ENCODE data around the gene CRCP. TPM values are rescaled to one million over a fixed set of nuclear protein-coding genes. Genes with fewer than 3 reads are reported as not detected.
"Not testable (repeated sequence)": the region's sequence is repeated elsewhere in the genome, so short reads cannot be mapped to it uniquely, and the experiment has no call there.

CRCP gene
- total RNA-seq, 1 donor from 2014 or later, result 21.4 TPM

- DNase-seq (ENCODE audit: low read depth in 2 of 2), result no peak
Observed at GRCh38 chr7:66105263-66105748, 9.3 kb upstream of the CRCP start.

- DNase-seq (ENCODE audit: low read depth in 2 of 2), result not testable (repeated sequence)
Observed at GRCh38 chr7:66108410-66108809, 6.2 kb upstream of the CRCP start.

- DNase-seq (ENCODE audit: low read depth in 2 of 2), result peak in 1 of 2 donors; percentile 39
Observed at GRCh38 chr7:66110856-66111255, 3.8 kb upstream of the CRCP start.

- not testable (repeated sequence) for DNase-seq (ENCODE audit: low read depth in 2 of 2)
Observed at GRCh38 chr7:66116680-66117420, 2.2 kb downstream of the CRCP start.

- peak; percentile 12 to 20 for DNase-seq (ENCODE audit: low read depth in 2 of 2)
Observed at GRCh38 chr7:66118603-66119002, 4.0 kb downstream of the CRCP start.

GRCh38 chr7:66119245-66119850 lies 4.7 kb downstream of the CRCP start:
- DNase-seq (ENCODE audit: low read depth in 2 of 2), result no peak

GRCh38 chr7:66123175-66123528 lies 8.5 kb downstream of the CRCP start:
- DNase-seq (ENCODE audit: low read depth in 2 of 2), result no peak

GRCh38 chr7:66124569-66124861 lies 9.9 kb downstream of the CRCP start:
- DNase-seq (ENCODE audit: low read depth in 2 of 2), result not testable (repeated sequence)

GRCh38 chr7:66125052-66125694 lies 10.5 kb downstream of the CRCP start:
- no peak for DNase-seq (ENCODE audit: low read depth in 2 of 2)

- DNase-seq (ENCODE audit: low read depth in 2 of 2), result not testable (repeated sequence)
Observed at GRCh38 chr7:66125781-66126352, 11.2 kb downstream of the CRCP start.

- DNase-seq (ENCODE audit: low read depth in 2 of 2), result not testable (repeated sequence)
Observed at GRCh38 chr7:66127172-66127571, 12.5 kb downstream of the CRCP start.

- DNase-seq (ENCODE audit: low read depth in 2 of 2), result peak in 1 of 2 donors; percentile 19
Observed at GRCh38 chr7:66138994-66139752, 24.5 kb downstream of the CRCP start.

GRCh38 chr7:66140924-66141323 lies 26.3 kb downstream of the CRCP start:
- DNase-seq (ENCODE audit: low read depth in 2 of 2), result peak; percentile 49 to 69

- no peak for DNase-seq (ENCODE audit: low read depth in 2 of 2)
Observed at GRCh38 chr7:66142334-66142733, 27.7 kb downstream of the CRCP start.

- DNase-seq (ENCODE audit: low read depth in 2 of 2), result no peak
Observed at GRCh38 chr7:66142996-66143395, 28.3 kb downstream of the CRCP start.

- DNase-seq (ENCODE audit: low read depth in 2 of 2), result no peak
Observed at GRCh38 chr7:66143876-66144332, 29.3 kb downstream of the CRCP start.

GRCh38 chr7:66145400-66146104 lies 30.9 kb downstream of the CRCP start:
- no peak for DNase-seq (ENCODE audit: low read depth in 2 of 2)

- no peak for DNase-seq (ENCODE audit: low read depth in 2 of 2)
Observed at GRCh38 chr7:66146701-66147100, 32.1 kb downstream of the CRCP start.

- not testable (repeated sequence) for DNase-seq (ENCODE audit: low read depth in 2 of 2)
Observed at GRCh38 chr7:66147657-66148056, 33.0 kb downstream of the CRCP start.

- peak in 1 of 2 donors; percentile 66 for DNase-seq (ENCODE audit: low read depth in 2 of 2)
Observed at GRCh38 chr7:66150471-66150870, 35.8 kb downstream of the CRCP start.

Measured in dermis microvascular lymphatic vessel endothelial cell (primary cell).